ENCODE measurements around the gene KCNMA1.

Gene KCNMA1

DNA sequence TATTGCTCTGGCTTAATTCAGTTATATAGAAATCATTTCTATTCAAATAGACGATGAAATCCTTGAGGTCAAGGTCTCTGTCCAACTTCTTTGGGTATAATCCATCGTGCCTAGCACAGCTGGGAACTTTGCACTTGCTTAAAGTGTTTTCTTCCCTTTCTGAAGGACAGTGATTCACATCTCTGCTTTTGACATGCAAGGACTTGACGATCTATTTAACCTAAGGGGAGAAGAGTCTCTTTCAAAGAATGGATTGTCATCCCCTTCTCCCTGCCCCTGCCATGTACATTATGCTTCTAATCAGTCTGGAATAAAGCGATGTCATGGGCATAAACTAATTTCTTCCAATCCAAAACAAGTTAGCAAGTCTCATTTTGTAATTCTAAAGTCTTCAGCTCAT lies 488.6 kb downstream of the KCNMA1 start:
- H3K9me3 Mint-ChIP-seq = no peaks in the 10 kb centered on the region

GRCh38 chr10:77147871-77148270 lies 489.7 kb downstream of the KCNMA1 start:
- no peaks in the 10 kb centered on the region for H3K4me1 Mint-ChIP-seq
- no peaks in the 10 kb centered on the region for H3K27me3 Mint-ChIP-seq
- ATAC-seq = peak; percentile 18
- H3K4me3 Mint-ChIP-seq = no peak overlapping the region
- no peak overlapping the region for H3K27ac Mint-ChIP-seq
- H3K9me3 Mint-ChIP-seq = no peaks in the 10 kb centered on the region
- no peaks in the 10 kb centered on the region for H3K36me3 Mint-ChIP-seq

More for the DNA sequence above, 488.6 kb downstream of the KCNMA1 start:
- Mint-ChIP-seq H3K27me3 (no peaks in the 10 kb centered on the region), H3K4me1 (no peaks in the 10 kb centered on the region), H3K4me3 (no peak overlapping the region), H3K27ac (no peak overlapping the region), H3K36me3 (no peaks in the 10 kb centered on the region)
- ATAC-seq = no peak

DNA sequence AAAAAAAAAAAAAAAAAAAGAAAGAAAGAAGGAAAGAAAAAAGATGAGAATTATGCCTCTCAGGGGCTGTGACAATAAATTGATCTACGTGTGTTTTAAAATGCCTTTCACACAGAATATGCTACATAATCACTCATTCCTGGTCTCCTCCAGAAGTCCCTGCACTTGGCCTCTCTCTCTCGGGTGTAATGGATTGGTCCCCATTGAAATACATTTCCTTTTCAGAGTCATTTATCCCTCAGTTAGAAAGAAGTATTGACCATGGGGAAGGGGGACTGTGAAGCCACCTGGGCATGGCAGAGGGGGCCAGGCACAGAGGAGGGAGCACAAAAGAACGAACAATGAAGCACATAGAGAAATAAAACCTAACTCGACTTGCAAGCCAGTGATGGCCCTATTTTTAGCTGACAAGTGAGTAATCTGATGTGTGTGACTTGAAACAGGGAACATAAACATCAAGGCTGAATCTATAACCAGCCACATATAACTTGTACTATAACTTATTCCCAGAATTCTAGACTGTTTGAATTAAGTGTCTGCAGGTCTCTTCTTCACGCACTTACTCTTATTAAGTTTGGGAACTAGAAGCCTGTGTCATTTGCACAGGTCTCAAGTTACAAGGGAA lies 490.8 kb downstream of the KCNMA1 start:
- no peaks in the 10 kb centered on the region for H3K27me3 Mint-ChIP-seq
- peak; percentile 13 for ATAC-seq
- H3K36me3 Mint-ChIP-seq = no peaks in the 10 kb centered on the region
- no peaks in the 10 kb centered on the region for H3K4me1 Mint-ChIP-seq
- no peak overlapping the region for H3K4me3 Mint-ChIP-seq
- H3K9me3 Mint-ChIP-seq = no peaks in the 10 kb centered on the region
- no peak overlapping the region for H3K27ac Mint-ChIP-seq

- no peak for ATAC-seq
- H3K9me3 Mint-ChIP-seq = no peaks in the 10 kb centered on the region
- H3K4me3 Mint-ChIP-seq = no peak overlapping the region
- H3K27me3 Mint-ChIP-seq = peaks cover 8% of the 10 kb centered on the region
- H3K36me3 Mint-ChIP-seq = no peaks in the 10 kb centered on the region
- no peak overlapping the region for H3K27ac Mint-ChIP-seq
- H3K4me1 Mint-ChIP-seq = no peaks in the 10 kb centered on the region
Observed at GRCh38 chr10:77144656-77145055, 493.0 kb downstream of the KCNMA1 start.

DNA sequence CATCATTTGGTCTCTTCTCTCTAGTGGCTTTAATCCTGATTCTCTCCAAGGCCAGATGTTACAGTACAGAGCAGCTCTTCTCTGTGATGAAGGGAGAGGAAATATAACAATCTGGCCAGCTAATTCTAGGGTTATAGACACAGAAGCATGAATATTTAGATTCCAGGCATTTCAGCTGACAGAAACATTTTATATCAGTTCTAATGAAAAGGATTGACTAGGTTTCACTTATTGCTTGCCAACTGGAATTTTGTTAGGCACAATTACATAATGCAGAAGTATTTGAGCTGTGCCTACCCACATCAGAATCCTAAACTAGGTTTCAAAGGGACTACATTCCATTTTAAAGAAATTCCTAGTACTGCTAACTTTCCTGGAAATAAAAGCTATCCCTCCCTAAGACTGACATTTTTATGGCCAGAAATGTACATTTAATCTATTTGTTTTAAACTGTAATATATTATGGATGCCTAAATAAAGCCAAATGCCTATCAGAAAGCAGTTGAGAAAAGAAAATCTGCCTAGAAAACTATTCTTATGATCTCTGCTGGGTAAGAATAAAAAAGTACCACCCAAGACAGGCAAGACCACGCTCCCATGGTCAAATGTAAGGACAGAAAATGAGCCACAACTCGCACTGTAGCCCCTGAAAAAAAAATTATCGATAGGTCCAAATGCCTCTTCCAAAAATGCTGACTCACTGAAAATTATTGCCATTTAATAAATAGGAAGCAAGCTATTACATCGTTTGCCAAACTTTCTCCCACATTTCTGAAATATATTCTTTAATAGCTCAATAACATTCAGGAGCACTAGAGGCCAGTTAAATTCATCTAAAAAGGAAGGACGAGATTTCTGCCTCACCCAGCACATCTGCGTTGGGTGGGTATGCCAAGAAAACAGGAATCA lies 498.1 kb downstream of the KCNMA1 start:
- ATAC-seq = no peak
- Mint-ChIP-seq H3K36me3 (no peaks in the 10 kb centered on the region), H3K27me3 (peaks cover 8% of the 10 kb centered on the region), H3K27ac (no peak overlapping the region), H3K4me1 (no peaks in the 10 kb centered on the region), H3K4me3 (no peak overlapping the region), H3K9me3 (no peaks in the 10 kb centered on the region)

DNA sequence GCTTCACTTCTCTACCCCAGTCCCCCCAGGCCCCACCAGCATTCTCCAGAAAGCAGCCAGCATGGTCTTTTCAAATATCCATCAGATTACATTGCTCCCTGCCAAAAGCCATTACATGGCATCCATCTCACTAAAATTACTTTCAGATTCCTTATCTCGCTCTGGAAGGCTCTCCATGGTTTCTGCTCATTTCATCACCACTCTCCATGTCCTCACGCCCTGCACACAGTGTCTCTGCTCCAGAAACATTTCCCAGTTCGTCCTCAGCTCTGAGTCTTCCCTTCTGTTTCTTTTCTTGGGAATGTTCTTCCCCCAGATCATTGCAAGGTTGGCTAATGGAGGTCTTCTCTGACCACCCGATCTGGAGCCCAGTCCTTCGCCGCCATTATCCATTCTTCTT lies 499.1 kb downstream of the KCNMA1 start:
- Mint-ChIP-seq H3K36me3 (no peaks in the 10 kb centered on the region), H3K27ac (no peak overlapping the region), H3K4me1 (no peaks in the 10 kb centered on the region), H3K9me3 (no peaks in the 10 kb centered on the region), H3K27me3 (peaks cover 8% of the 10 kb centered on the region), H3K4me3 (no peak overlapping the region)
- peak; percentile 9 for ATAC-seq

GRCh38 chr10:77135555-77135954 lies 502.1 kb downstream of the KCNMA1 start:
- no peak overlapping the region for H3K4me3 Mint-ChIP-seq
- ATAC-seq = no peak
- no peak overlapping the region for H3K27ac Mint-ChIP-seq
- no peaks in the 10 kb centered on the region for H3K36me3 Mint-ChIP-seq
- H3K4me1 Mint-ChIP-seq = no peaks in the 10 kb centered on the region
- peaks cover 4% of the 10 kb centered on the region for H3K27me3 Mint-ChIP-seq
- H3K9me3 Mint-ChIP-seq = no peaks in the 10 kb centered on the region

GRCh38 chr10:77131214-77131613 lies 506.4 kb downstream of the KCNMA1 start:
- Mint-ChIP-seq H3K27me3 (peaks cover 9% of the 10 kb centered on the region), H3K36me3 (no peaks in the 10 kb centered on the region), H3K9me3 (no peaks in the 10 kb centered on the region), H3K4me1 (no peaks in the 10 kb centered on the region), H3K27ac (no peak overlapping the region), H3K4me3 (no peak overlapping the region)
- ATAC-seq = no peak

DNA sequence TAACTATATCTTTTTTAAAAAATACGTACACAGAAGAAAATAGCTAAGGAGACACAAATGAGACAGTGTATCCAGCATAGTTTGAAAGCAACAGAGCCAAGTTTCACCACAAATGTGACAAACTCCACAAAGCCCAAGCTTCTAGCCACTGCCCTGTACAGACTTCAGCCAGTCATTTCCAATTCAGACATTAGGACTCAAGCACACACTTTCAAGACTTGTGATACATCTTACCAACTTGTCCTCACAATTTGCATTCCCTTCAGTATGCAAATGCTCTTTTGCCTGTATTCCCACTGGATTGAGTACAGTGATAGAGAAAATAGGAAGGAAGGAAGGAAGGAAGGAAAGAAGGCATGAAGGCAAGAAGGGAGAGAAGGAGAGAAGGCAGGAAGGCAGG lies 510.4 kb downstream of the KCNMA1 start:
- Mint-ChIP-seq H3K9me3 (no peaks in the 10 kb centered on the region), H3K4me3 (no peak overlapping the region), H3K4me1 (no peaks in the 10 kb centered on the region), H3K27ac (no peak overlapping the region), H3K27me3 (peaks cover 9% of the 10 kb centered on the region), H3K36me3 (no peaks in the 10 kb centered on the region)
- ATAC-seq = no peak

DNA sequence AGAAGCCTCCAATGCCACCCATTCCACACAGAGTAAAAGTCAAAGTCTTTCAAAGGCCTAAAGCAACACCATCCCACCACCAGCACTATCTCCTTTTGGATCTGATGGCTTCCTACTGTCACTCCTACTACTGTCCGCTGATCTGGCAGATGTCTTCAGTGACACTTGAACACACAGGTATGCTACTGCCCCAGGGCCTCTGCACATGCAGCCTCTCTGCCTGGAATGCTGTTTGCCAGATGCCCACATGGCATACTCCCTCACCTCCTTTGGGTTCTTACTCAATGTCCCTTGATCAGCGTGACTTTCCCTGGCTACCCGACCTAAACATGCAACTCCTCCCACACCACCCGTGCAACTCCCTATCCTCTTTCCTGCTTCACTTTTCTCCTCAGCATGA lies 512.4 kb downstream of the KCNMA1 start:
- no peaks in the 10 kb centered on the region for H3K9me3 Mint-ChIP-seq
- H3K4me1 Mint-ChIP-seq = no peaks in the 10 kb centered on the region
- ATAC-seq = no peak
- H3K4me3 Mint-ChIP-seq = no peak overlapping the region
- H3K36me3 Mint-ChIP-seq = no peaks in the 10 kb centered on the region
- peaks cover 9% of the 10 kb centered on the region for H3K27me3 Mint-ChIP-seq
- H3K27ac Mint-ChIP-seq = no peak overlapping the region

DNA sequence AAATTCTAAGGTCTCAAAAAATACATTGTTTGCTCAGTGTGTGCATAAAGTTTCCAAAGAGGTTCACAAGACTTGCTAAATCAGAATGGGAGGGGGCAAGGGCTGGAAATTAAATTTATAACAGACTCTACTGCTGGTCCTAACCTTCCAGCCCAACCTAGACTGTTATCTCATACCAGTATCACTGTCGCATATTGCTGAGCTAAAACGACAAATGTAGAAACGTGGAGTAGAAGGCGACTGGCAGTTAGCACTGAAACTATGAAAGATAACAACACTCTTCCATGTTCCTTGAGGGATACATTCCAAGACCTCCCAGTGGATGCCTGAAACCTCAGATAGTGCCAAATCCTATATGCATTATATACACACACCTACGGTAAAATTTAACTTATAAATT lies 514.3 kb downstream of the KCNMA1 start:
- Mint-ChIP-seq H3K4me1 (no peaks in the 10 kb centered on the region), H3K27me3 (peaks cover 9% of the 10 kb centered on the region), H3K36me3 (no peaks in the 10 kb centered on the region), H3K27ac (no peak overlapping the region), H3K9me3 (no peaks in the 10 kb centered on the region), H3K4me3 (no peak overlapping the region)
- no peak for ATAC-seq

GRCh38 chr10:77121829-77122228 lies 515.8 kb downstream of the KCNMA1 start:
- Mint-ChIP-seq H3K4me3 (no peak overlapping the region), H3K27me3 (no peaks in the 10 kb centered on the region), H3K4me1 (no peaks in the 10 kb centered on the region), H3K9me3 (no peaks in the 10 kb centered on the region), H3K36me3 (no peaks in the 10 kb centered on the region), H3K27ac (no peak overlapping the region)
- no peak for ATAC-seq

GRCh38 chr10:77120666-77121376 lies 516.8 kb downstream of the KCNMA1 start:
- Mint-ChIP-seq H3K27ac (no peak overlapping the region), H3K4me3 (no peak overlapping the region), H3K9me3 (no peaks in the 10 kb centered on the region), H3K27me3 (no peaks in the 10 kb centered on the region), H3K36me3 (no peaks in the 10 kb centered on the region), H3K4me1 (no peaks in the 10 kb centered on the region)
- ATAC-seq = no peak

GRCh38 chr10:77120012-77120411 lies 517.6 kb downstream of the KCNMA1 start:
- Mint-ChIP-seq H3K4me3 (no peak overlapping the region), H3K27me3 (no peaks in the 10 kb centered on the region), H3K4me1 (no peaks in the 10 kb centered on the region), H3K27ac (no peak overlapping the region), H3K9me3 (no peaks in the 10 kb centered on the region), H3K36me3 (no peaks in the 10 kb centered on the region)
- ATAC-seq = no peak

GRCh38 chr10:77118603-77119282 lies 518.9 kb downstream of the KCNMA1 start:
- ATAC-seq = no peak
- Mint-ChIP-seq H3K27ac (no peak overlapping the region), H3K4me3 (no peak overlapping the region), H3K4me1 (no peaks in the 10 kb centered on the region), H3K36me3 (no peaks in the 10 kb centered on the region), H3K9me3 (no peaks in the 10 kb centered on the region), H3K27me3 (no peaks in the 10 kb centered on the region)
